DOHH2 (cell line): ENCODE data around the gene DCXR.

Experiments
- H3F3A ChIP-seq: fragments of 200-600 bp; sonication (generic), shearing (Covaris generic); 2 replicates; pipeline ENCODE4 v1.6.0; 2016; ENCODE audit warnings: antibody characterized with exemption, mild to moderate bottlenecking; ENCODE audit not compliant: control insufficient read depth, insufficient read depth
- H3K27ac ChIP-seq: fragments of 200-600 bp; sonication (generic); 2 replicates; pipeline ENCODE4 v1.5.1; 2014; ENCODE audit warnings: low read depth, mild to moderate bottlenecking, low read length, moderate library complexity
- H3K27me3 ChIP-seq: fragments of 200-600 bp; sonication (generic); 2 replicates; pipeline ENCODE4 v1.6.1; 2014; ENCODE audit warnings: mild to moderate bottlenecking, low read length, mixed read lengths; ENCODE audit not compliant: control insufficient read depth
- H3K36me3 ChIP-seq: fragments of 200-600 bp; sonication (generic); 2 replicates; pipeline ENCODE4 v1.6.1; 2014; ENCODE audit warnings: mild to moderate bottlenecking, low read length, moderate library complexity, mixed read lengths; ENCODE audit not compliant: control insufficient read depth
- H3K4me1 ChIP-seq: fragments of 200-600 bp; sonication (generic); 2 replicates; pipeline ENCODE4 v1.6.1; 2014; ENCODE audit warnings: mild to moderate bottlenecking, low read length, mixed read lengths; ENCODE audit not compliant: control insufficient read depth
- H3K4me2 ChIP-seq: fragments of 200-600 bp; sonication (generic); 2 replicates; pipeline ENCODE4 v1.6.0; 2014; ENCODE audit warnings: mild to moderate bottlenecking, low read length, moderate library complexity
- H3K4me3 ChIP-seq: fragments of 200-600 bp; sonication (generic); 2 replicates; pipeline ENCODE4 v1.5.1; 2014; ENCODE audit warnings: mild to moderate bottlenecking, low read length, mixed read lengths
- H3K79me2 ChIP-seq: fragments of 200-600 bp; sonication (generic); 2 replicates; pipeline ENCODE4 v1.6.1; 2014; ENCODE audit warnings: mild to moderate bottlenecking, low read length, mixed read lengths; ENCODE audit not compliant: control insufficient read depth
- H3K9me2 ChIP-seq: fragments of 200-600 bp; sonication (generic); replicated peaks from 2 replicates; pipeline ENCODE4 v1.6.1; 2014; ENCODE audit warnings: mild to moderate bottlenecking, low read length, mixed read lengths; ENCODE audit not compliant: control insufficient read depth
- H3K9me3 ChIP-seq: fragments of 200-600 bp; sonication (generic); 2 replicates; pipeline ENCODE4 v1.6.1; 2014; ENCODE audit warnings: antibody characterized with exemption, low read length, mixed read lengths; ENCODE audit not compliant: control insufficient read depth, insufficient read depth
- H4K20me1 ChIP-seq: fragments of 200-600 bp; sonication (generic); 2 replicates; pipeline ENCODE4 v1.6.0; 2014; ENCODE audit warnings: low read depth, mild to moderate bottlenecking, antibody characterized with exemption, low read length, moderate library complexity; ENCODE audit not compliant: control insufficient read depth, insufficient read depth
- EZH2phosphoT487 ChIP-seq: fragments of 200-600 bp; sonication (generic); IDR thresholded peaks from 2 replicates; pipeline ENCODE4 v1.6.1; 2017; ENCODE audit warnings: borderline replicate concordance, mild to moderate bottlenecking, antibody characterized with exemption, low read length, moderate library complexity, mixed read lengths
- TF ChIP-seq, protein P1 (sequence below): fragments of 200-600 bp; sonication (generic); IDR thresholded peaks from one replicate; pipeline ENCODE4 v1.5.1; 2014; ENCODE audit warnings: antibody characterized with exemption, mild to moderate bottlenecking, low read depth, low read length; ENCODE audit not compliant: poor library complexity, severe bottlenecking

The DCXR gene

DNA sequence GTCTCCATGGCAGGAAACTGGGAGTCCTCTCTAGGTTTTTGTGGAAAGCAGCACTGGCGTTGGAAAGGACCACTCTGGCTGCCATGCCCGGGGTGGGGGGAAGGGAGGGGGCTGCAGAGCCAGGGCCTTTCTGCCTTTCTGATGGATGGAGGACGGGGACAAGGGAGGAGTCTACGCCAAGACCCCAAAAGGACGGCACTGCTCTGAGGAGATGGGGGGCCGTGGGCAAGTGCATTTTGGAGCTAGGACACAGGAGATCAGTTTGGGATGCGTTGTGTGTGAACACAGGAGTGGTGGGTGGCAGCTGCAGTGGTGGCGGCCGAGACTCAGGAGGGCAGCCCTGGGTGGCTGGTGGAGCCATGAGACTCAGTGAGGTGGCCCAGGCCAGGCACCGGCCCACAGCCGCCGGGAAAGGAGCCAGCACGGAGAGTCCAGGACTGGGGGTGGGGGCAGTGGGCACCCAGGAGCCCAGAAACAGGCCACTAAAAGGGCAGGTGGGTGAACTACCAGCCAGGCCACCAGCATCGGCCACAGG is 16.9 kb downstream of the DCXR start:
- H3K4me1 ChIP-seq = peaks cover 31% of the 10 kb centered on the region
- H3K27ac ChIP-seq = no peak overlapping the region
- H3K36me3 ChIP-seq = peaks cover 7% of the 10 kb centered on the region
- H3K4me3 ChIP-seq = peak overlapping the region; percentile 91
- peaks cover 8% of the 10 kb centered on the region; the same call in 1 of the 2 replicates for H4K20me1 ChIP-seq
- TF ChIP-seq, protein P1, sequence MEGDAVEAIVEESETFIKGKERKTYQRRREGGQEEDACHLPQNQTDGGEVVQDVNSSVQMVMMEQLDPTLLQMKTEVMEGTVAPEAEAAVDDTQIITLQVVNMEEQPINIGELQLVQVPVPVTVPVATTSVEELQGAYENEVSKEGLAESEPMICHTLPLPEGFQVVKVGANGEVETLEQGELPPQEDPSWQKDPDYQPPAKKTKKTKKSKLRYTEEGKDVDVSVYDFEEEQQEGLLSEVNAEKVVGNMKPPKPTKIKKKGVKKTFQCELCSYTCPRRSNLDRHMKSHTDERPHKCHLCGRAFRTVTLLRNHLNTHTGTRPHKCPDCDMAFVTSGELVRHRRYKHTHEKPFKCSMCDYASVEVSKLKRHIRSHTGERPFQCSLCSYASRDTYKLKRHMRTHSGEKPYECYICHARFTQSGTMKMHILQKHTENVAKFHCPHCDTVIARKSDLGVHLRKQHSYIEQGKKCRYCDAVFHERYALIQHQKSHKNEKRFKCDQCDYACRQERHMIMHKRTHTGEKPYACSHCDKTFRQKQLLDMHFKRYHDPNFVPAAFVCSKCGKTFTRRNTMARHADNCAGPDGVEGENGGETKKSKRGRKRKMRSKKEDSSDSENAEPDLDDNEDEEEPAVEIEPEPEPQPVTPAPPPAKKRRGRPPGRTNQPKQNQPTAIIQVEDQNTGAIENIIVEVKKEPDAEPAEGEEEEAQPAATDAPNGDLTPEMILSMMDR = no peak
- no peak for TF ChIP-seq EZH2phosphoT487
- peak overlapping the region; percentile 89 for H3K4me2 ChIP-seq
- H3K9me3 ChIP-seq = no peaks in the 10 kb centered on the region
- peaks cover 3% of the 10 kb centered on the region; the same call in 1 of the 2 replicates for H3F3A ChIP-seq
- H3K27me3 ChIP-seq = no peaks in the 10 kb centered on the region
- no peaks in the 10 kb centered on the region for H3K9me2 ChIP-seq
- H3K79me2 ChIP-seq = peaks cover 35% of the 10 kb centered on the region

DNA sequence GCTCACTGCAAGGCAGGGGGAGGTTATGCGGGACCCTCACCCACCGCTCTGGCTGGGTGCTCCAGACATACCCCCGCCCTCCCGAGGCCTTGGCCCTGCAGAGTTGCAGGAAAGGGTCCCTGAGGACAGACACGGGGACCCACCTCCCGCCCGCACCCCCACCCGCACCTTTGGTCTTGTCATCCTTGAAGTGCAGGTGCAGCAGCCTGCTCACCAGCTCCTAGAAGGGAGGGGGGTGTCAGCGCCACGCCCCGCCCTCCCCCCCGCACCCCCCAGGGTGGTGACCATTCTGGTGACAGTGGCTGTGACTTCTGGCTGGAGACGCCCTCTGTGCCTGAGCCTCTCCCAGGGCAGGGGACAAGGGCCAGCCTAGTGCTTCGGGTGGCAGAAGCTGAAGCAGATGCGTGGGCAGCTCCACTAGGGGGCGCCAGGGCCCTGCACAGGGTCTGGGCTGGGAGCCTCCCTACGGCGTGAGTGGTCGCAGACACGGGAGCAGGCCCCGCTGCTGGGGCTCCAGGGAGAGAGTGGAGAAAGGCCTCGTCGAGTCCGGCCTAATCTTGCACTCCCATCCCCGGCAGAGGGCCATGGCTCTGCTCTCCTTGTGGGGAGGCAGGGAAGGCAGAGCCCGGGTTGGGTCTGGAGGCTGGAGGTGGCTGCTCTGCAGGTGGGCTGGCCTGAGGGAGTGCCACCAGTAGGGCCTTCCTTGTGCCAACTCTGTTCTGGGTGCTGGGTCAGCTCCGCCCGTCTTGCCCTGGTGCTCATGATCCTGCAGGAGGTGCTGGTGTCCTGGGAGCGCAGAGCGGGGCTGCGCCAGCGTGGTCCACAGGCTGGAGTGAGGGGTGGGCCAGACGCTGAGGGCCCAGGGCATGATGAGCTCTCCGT is 17.6 kb downstream of the DCXR start:
- H3K79me2 ChIP-seq = peaks cover 35% of the 10 kb centered on the region
- peaks cover 8% of the 10 kb centered on the region; the same call in 1 of the 2 replicates for H4K20me1 ChIP-seq
- no peaks in the 10 kb centered on the region for H3K9me3 ChIP-seq
- H3F3A ChIP-seq = peaks cover 3% of the 10 kb centered on the region; the same call in 1 of the 2 replicates
- H3K27ac ChIP-seq = no peak overlapping the region
- TF ChIP-seq, protein P1 = peak; percentile 92
- TF ChIP-seq EZH2phosphoT487 = no peak
- no peaks in the 10 kb centered on the region for H3K27me3 ChIP-seq
- peak overlapping the region; percentile 27 for H3K4me2 ChIP-seq
- peaks cover 31% of the 10 kb centered on the region for H3K4me1 ChIP-seq
- no peaks in the 10 kb centered on the region for H3K9me2 ChIP-seq
- H3K4me3 ChIP-seq = no peak overlapping the region
- H3K36me3 ChIP-seq = peaks cover 7% of the 10 kb centered on the region

DNA sequence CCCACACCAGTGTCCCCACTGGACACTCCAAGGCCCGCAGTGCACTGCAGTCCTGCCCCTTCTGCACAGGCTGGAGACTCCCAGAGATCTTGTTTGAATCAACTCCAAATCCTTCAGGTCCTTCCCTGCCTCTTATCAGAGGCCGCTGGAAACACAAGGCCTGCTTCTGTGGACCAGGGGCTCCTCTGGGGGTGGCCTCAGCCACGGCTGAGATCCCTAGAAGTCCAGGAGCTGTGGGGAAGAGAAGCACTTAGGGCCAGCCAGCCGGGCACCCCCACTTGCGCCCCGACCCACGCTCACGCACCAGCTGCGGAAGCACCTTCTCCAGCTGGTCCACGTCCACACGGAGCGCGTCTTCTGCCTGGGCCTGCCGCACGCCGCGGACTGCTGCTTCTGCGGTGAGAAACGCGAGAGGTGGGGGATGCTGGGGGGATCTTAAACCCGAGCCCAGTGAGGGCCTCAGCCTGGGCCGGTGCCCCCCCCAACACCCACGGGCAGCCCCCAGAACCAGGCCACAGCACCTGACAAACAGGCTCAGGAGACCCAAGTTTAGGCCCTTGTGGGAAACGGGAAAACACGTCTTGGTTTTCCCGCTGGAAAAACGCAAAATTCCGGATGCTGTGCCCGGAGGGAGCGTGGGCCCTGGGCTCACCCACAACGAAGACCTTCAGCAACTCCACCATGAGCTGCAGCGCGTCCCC is 18.4 kb downstream of the DCXR start:
- H3K27me3 ChIP-seq = no peaks in the 10 kb centered on the region
- H3F3A ChIP-seq = peaks cover 3% of the 10 kb centered on the region; the same call in 1 of the 2 replicates
- TF ChIP-seq, protein P1 = no peak
- TF ChIP-seq EZH2phosphoT487 = no peak
- H3K4me2 ChIP-seq = no peak overlapping the region
- no peak overlapping the region for H3K4me3 ChIP-seq
- peaks cover 30% of the 10 kb centered on the region for H3K79me2 ChIP-seq
- H3K27ac ChIP-seq = no peak overlapping the region
- H4K20me1 ChIP-seq = peaks cover 8% of the 10 kb centered on the region; the same call in 1 of the 2 replicates
- no peaks in the 10 kb centered on the region for H3K9me3 ChIP-seq
- H3K36me3 ChIP-seq = peaks cover 7% of the 10 kb centered on the region
- no peaks in the 10 kb centered on the region for H3K9me2 ChIP-seq
- peaks cover 27% of the 10 kb centered on the region for H3K4me1 ChIP-seq
